DMS153 treated with DMSO at 0.1 percent for 48 hours (cell line): ENCODE measurements around the gene ERC1.

Experiments
- DNase-seq: peaks from one replicate; lab custom pipeline; 2025; ENCODE audit not compliant: unreplicated experiment; lab: John Stamatoyannopoulos, UW

Gene ERC1

DNA sequence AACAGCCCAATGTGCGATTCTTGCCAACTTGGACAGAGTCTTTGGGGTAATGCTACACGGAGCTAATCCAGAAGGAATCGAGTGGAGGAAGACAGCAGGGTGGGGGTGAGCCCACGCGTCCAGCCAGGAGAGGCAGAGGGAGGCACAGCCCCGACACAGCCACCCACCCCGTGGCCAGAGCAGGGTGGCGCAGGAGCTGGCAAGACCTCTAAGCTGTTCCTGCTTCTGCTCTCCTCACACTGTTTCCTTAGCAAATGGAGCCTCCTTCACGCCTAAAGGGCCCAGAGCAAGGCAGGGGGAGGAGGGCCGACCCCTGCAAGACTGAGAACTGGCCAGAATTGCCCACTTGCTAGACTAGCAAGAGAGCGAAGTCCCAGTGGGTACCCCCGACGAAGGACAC is 511.8 kb downstream of the ERC1 start:
- no peak for DNase-seq

DNA sequence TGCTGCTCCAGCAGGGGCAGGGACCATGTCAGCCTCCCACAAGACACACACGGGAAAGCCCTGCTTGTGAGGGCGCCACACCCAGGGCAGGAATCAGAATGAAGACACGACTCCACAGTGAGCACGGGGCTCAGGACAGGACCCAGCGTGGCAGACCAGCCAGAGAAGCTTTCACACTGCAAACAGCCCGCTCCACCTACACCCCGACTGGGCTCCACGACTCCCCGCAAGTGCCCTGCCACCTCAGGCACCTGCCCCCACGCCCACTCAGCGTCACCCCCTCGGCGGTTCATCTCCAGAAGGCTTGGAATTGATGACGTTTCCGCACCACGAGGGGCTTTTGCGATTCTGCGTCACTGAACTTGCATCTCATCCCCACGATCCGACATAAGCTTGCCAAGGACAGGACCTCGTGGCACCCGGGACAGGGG is 512.3 kb downstream of the ERC1 start:
- no peak for DNase-seq

DNA sequence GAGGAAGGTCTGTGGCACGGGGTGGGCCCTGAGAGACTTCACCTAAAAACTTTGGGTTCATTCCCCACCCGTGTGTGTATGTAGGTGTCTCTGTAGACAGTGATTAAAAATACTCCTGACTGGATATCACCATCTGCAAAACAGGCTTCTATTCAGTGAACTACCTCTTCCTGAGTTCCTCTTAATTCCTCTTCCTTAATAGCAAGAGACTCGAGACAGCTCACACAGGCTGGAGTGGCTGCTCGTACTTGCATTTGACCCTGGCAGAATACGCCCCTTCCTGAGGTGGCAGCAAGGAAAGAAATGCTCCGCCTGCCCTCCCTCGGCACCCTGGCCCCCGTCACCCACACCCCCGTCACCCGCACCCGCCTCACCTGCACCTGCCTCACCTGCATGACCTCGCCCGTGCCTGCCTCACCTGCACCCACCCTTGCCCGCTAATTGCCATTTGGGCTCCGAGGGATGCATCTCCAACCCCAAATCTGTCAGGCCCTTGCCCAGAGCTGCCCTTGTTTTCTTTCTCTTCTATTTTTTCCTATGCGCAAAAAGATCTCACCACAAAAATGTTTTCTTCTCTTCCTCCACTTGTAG is 513.4 kb downstream of the ERC1 start:
- peak; percentile 6 for DNase-seq

DNA sequence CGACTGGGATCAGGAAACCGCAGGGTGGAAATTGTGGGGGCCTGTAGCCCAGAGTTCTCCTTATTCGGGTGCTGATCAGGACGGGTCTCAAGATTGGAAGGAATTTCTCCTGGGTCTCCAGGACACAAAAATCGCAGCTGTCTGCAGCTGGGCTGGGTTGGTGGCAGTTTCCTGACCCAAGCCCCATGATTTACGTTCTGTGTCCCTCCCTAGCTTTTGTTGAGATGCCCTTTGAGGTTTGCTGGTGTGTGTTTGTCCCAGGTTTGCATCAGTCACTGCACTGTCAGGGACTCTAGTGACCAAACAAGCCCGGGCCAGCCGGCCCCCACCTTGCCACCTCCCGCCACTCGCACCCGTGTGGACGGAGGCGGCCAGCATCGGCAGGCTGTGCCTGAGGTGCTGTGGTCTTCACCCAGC is 513.9 kb downstream of the ERC1 start:
- no peak for DNase-seq

DNA sequence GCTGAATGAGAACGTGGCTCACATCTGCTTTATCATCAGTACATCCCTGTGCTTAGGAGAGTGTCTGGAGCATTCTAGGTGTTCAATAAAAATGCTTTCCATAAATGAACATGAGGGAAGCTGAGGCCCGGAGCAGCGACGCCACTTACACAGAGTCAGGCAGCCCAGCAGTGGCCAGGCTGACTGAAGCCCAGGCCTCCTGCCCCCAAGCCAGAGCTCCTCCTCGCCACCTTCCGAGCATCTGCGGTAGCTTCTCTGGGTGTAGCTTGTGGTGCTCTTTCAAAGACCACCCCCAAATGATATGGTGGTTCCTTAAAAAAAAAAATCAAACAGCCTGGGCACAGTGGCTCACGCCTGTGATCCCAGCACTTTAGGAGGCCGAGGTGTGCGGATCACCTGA is 514.6 kb downstream of the ERC1 start:
- no peak for DNase-seq

DNA sequence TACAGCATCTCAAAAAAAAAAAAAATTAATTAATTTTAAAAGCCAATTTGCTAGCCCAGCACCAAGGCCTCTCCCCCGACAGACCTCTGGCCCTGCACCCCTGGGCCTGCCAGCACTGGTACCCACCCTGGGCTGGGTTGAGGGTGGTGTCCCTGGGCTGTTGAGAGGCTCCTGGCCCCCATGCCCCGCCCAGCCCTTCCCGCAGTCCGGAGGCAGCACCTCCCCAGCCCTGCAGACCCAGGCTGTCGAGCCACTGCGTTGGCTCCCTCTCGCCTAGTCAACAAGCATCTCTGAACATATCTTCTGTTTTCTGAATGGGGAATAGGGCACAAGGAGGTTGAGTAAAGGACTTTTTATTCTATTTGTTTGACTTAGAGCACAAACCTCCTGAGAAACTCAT is 516.3 kb downstream of the ERC1 start:
- DNase-seq = no peak

DNA sequence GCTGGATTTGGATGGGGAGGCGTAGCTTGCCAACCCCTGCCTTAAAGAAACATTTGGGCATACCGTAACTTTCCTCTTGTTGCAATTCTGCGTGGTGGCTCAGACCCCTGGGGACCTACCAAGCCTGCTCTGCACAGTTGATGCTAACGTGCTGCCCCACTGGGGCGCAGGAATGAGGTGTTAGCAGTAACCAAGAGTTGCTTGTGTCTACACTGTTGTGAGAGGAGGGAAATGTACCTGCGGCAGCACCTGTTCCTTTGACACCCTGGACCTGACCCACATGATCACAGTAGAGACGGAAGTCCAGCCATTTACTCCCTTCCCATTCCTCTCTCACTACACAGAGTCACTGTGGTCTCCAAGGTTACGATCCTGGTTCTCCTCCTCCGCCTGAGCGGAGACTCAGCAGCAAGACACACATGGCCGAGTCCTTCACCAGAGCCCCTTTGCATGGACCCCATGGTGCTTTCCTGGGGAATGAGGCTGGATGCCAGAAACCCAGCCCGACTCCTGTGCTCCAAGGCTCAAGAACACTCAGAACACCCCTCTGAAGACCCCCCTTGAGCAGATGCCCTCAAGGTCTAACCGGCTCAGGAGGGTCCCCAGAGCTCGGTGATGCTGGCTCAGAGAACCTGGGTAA is 518.5 kb downstream of the ERC1 start:
- no peak for DNase-seq

DNA sequence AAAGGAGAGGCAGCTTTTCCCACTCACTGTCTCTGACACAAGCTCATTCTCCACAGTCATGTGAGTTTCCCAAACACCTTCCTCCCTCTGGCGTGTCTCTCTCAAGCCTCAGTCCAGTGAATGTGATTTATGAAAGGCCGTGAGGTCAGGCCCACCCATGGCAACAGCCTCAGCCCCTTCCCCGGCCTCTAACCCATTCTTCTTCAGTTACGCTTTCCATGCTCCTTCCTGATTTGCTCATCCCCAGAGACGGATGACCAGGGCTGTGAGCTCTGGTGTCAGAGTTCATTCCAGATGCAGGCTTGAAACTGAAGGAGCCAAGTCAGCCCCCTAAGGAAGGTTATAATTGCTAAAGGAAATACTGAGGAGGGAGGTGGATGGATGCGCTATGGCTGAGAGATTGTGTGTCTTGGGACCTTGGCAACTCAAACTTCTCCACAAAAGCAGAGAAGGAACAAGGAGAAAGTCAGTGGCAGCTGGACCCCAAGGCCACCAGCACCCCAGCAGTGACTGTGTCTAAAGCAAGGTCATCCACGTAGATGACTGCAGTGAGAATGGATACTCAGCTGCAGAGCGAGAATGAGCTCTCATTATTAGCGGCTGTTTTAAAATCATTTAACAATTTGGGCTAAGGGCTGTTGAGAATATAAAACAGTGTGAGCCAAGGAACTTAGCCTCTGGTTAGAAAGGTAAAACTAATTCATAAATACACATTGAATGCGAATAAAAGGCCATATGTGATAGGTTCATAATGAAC is 519.2 kb downstream of the ERC1 start:
- DNase-seq = no peak

DNA sequence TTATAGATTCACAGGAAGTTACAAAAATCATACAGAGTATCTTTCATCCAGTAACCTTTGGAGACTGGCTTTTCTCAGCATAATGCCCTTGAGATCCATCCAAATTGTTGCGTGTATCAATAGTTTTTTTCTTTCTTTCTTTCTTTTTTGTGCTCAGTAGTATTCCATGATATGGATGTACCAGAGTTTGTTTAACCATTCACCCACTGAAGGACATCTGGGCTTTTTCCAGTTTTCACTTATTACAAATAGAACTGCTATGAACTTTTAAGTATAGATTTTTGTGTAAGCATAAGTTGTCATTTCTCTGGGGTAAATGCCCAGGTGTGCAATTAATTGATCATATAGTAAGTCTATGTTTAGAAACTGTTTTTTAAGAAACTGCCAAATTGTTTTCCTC is 524.0 kb downstream of the ERC1 start:
- no peak for DNase-seq

DNA sequence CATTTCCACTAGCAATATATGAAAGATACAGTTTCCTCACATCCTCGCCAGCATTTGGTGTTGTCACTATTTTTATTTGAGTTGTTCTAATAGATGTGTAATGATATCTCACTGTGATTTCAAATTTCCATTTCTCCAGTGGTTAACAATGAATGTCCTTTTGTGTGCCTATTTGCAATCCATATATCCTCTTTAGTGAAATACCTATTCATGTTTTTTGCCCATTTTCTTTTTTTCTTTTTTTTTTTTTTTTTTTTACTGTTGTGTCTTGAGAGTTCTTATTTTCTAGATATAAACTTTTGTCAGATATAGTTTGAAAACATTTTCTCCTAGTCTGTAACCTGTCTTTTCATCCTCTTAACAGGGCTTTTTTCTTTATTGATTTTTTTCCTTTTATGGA is 524.4 kb downstream of the ERC1 start:
- DNase-seq = no peak

DNA sequence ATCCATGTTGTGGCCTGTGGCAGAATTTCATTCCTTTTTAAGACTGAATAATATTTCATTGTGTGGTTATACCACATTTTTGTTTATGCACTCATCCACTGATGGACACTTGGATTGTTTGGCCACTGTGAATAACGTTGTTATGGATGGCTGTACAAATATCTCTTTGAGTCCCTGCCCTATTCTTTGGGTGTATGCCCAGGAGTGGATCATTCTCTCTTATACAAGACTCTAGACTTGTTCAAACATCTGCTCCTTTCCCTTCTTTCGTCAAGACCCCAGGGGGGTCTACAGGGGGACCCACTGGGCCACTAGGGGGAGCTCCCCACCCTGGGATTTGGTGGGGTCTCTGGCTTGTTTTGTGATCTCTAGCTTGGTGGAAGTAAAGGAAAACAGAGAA is 526.0 kb downstream of the ERC1 start:
- DNase-seq = no peak

DNA sequence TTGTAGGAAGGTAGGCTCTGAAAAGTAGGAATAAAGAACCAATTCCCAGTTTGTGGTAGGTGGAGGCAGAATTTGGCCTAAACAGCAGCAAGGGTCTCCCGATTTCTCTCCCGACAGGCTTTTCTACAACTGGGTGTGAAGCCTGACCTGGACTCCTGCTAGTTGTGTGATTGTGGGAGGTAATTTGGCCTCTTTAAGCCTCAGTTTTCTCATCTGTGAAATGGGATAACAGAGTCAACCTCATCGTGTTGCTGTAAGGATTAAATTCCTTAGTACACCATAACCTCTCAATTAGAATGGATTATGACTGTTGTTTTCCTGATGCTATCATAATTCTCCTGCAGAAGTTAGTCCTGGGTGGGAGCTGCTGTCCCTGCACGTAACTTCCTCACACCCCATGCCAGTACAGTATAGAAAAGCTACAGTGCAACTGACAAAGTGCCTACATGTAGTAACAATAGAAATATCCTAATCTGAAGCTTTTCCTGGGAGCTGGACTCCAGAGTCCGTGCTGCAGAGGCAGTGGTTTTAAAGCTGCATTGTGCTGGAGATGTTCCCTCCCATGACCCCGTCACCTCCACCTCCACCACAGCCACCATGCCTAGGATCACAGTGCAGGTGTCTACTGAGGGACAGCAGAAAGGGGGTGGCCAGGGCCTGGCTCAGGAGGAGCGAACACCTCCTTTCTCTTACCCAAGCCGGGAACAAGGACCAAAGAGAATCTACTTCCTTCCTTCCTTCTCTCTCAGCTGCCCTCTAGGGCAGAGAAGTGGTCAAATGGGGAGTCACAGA is 526.9 kb downstream of the ERC1 start:
- DNase-seq = no peak

DNA sequence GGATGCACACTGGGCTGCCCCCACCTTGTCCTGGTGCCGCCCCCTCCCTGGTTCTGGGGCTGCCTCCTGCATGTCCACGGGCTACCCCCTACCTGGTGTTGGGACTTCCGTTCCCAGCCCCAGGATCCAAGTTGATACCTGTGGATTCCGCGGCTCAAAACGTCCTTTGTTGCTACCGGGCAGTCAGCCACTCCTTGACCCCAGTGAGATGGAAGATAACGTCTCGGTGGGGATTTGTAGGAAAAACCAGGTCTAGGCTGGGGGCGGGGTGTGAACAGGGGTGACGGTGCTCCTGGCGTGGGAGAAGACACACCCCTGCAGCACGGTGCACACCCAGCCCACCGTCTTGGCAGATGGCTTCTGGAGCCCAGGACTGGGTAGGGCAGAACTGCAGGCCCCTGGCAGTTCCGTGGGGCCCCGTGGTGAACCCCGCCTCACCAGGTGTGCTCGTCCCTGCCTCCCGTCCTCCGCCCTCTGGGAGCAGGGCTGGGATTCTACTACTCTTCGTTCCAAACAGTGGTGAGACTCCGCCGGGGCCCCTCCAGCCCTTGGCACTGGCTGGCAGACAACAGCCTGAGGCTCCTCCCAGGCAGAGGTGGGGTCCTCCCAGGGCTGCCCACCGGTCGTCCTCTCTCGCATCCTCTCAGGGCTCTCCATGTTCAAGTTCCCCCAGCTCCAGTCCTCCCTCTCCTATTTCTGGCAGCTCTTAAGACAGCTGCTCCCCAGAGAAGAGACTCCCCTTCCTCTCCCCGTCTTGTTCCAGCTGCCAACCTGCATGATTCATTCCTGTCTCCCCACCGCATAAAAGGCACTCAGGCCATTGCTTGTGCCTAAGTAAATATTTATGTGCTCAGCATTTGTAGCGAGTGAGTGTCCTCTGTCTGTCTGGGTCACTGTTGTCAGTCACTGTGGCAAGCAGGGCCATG is 527.8 kb downstream of the ERC1 start:
- peak; percentile 42 for DNase-seq

DNA sequence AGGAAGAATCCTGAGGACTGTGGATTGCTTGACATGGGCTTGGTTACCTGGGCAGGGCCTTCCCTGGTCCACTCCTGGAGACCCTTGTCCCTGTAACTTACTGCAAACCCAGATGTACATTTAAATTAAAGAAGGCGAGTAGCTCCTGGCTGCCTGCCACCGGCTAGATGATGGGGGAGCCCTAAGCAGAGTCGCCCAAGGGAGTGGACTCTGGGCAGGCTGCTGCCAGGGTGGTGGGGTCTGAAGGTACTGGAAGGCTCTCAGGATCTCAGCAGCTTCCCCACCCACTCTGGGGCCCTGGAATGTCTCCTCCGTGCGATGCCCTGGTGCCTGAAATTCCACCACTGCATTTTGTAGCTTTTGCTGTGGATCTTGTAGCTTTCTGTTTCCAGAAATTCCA is 528.6 kb downstream of the ERC1 start:
- DNase-seq = no peak

DNA sequence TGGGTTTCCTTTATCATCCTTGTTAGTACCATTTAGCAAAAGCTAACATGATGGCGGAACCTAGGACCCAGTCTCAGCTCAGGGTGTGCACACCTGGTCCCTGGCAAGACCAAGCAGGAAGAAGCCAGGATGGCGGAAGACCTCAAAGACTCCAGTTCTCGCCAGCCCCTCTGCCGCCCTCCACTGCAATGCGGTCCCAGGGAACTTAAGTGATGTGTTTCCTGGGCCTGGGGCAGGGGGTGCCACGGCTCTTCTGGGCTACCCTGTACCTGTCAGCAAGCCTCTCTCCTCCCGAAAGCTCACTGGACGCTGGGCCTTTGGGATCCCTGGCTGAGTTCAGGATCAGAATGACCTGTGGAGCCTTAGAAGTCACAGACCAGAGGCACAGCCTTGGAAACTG is 532.0 kb downstream of the ERC1 start:
- DNase-seq = no peak

DNA sequence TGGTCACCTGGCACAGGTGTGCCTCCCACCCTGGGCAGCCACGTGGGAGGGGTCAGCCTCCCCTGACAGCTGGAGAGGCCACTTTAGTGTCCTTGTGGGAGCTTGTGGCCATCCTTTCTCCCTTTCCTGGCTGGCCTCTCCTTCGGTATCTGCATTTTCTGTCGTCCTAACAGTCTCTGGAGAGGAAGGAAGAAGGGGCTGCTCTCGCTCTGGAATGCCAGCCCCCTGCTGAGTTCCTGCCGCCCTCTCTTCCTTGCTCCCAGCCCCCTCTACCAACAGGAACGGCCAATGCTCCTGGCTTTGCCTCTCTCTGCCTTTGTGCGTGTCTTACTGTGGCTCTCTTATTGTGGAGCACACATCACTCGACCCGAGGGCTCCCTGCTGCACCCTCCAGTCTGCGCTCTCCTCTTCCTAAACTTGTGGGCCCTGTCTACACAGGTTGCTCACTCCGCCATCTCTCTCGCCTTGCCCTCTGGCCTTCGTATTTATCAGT is 532.6 kb downstream of the ERC1 start:
- no peak for DNase-seq

DNA sequence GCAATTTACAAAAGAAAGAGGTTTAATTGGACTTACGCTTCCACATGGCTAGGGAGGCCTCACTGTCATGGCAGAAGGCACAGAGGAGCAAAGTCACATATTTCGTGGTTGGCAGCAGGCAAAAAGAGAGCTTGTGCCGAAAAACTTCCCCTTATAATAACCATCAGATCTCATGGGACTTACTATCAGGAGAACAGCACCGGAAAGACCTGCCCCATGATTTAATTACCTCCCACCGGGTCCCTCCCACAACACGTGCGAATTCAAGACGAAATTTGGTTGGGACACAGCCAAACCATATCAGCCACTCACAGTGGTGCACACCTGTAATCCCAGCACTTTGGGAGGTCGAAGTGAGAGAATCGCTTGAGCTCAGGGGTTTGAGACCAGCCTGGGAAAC is 534.8 kb downstream of the ERC1 start:
- DNase-seq = no peak

DNA sequence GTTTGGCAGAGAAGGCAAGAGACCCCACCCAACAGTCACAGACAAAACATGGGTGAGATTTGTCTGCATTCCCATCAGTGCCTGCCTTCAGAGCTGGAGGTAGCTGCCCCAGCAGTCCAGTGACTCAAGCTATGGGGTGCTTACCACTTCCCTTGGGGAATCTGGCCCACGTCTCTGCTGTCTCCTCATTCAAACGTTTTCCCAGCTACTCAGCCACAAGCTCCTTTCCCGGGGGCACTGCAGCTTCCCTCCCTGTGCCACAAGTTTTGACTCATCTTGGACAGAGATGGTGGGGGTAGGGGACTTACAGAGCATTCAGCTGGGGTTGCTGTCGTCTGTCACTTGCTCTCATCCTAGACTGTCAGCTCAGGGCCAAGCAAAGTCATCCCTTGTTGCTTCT is 536.8 kb downstream of the ERC1 start:
- DNase-seq = no peak

DNA sequence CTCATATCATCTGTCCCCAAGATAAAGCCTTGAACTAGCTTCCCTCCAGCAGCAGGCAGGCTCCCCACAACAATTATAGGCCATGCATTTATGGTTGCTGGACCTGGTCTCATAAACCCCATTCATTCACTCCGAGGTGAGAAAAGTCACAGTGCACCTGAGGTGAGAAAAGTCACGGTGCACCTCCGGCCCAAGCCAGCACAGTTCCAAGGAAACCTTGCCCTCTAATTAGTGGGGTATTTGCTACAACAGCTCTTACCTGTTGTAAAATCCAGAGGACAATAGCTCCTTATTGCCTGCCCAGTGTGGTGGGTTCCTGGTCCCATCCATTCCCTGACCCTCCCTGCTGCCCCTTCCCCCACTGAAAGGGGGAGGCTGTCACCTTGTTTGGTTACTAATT is 537.8 kb downstream of the ERC1 start:
- no peak for DNase-seq

DNA sequence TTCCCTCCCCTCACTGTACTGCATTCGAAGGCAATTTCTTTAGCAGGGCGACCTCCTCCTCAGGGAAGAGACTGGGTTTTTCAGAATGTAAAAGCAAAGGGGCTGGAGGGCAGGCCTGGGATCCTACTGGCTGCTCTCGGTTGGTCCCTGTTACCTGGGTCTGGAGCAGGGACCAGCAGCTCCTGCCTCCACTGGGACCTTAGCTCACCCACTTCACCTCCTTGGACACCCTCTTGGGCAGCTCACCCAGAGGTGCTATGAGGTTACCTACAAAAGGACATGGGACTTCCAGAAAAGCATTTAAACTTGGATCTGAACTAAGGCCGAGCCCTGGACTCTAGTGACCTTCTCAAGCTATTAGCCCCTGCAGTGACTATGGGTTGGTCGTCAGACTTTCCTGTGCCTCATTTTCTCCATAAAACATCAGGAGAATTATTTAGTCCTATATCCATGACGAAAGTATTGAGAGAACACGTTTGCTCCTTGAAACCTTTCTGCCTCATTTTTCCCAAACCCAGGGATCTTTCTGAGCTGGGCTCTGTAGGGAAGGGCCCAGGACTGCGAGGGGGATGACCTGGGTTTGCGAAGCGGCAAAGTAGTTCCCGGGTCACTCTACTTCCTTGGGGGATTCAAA is 538.3 kb downstream of the ERC1 start:
- no peak for DNase-seq
